ENCODE measurements around the gene HSF2BP.

Gene HSF2BP

DNA sequence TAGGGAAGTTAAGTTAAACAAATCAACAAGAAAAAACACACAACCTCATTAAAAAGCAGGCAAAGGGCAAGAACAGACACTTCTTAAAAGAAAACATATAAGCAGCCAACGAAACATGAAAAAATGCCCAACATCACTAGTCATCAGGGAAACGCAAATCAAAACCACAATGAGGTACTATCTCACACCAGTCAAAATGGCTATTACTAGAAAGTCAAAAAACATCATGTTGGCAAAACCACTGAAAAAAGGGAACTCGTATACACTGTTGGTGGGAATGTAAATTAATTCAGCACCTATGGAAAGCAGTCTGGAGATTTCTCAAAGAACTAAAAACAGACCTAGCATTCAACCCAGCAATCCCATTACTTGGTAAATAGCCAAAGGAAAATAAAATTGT is 51.1 kb downstream of the HSF2BP start:
- Mint-ChIP-seq H3K4me1 (peaks cover 33% of the 10 kb centered on the region), H3K36me3 (ENCODE audit: low read depth) (no peaks in the 10 kb centered on the region), H3K27ac (peak overlapping the region in 1 of 3 experiments; percentile 1), H3K27me3 (ENCODE audit: low read depth) (peaks cover 8% of the 10 kb centered on the region), H3K9me3 (peaks cover 4% of the 10 kb centered on the region), H3K4me3 (no peak overlapping the region)
- TF ChIP-seq CTCF (IDR thresholded peaks at IDR 0.05; ENCODE audit: unreplicated experiment in 3 of 3), result no peak

GRCh38 chr21:43605320-43606215 is 53.7 kb downstream of the HSF2BP start:
- H3K27ac Mint-ChIP-seq, result no peak overlapping the region

GRCh38 chr21:43604505-43605204 is 54.6 kb downstream of the HSF2BP start:
- Mint-ChIP-seq H3K36me3 (ENCODE audit: low read depth) (no peaks in the 10 kb centered on the region), H3K27me3 (ENCODE audit: low read depth) (no peaks in the 10 kb centered on the region), H3K4me1 (peaks cover 25% of the 10 kb centered on the region), H3K27ac (no peak overlapping the region), H3K9me3 (peaks cover 4% of the 10 kb centered on the region), H3K4me3 (no peak overlapping the region)
- TF ChIP-seq CTCF (IDR thresholded peaks at IDR 0.05; ENCODE audit: unreplicated experiment in 3 of 3), result no peak

More at GRCh38 chr21:43605320-43606215, 53.7 kb downstream of the HSF2BP start:
- TF ChIP-seq CTCF (IDR thresholded peaks at IDR 0.05; ENCODE audit: unreplicated experiment in 3 of 3), result no peak
- H3K4me3 Mint-ChIP-seq, result no peak overlapping the region
- H3K9me3 Mint-ChIP-seq, result peaks cover 4% of the 10 kb centered on the region
- H3K4me1 Mint-ChIP-seq, result peaks cover 25% of the 10 kb centered on the region
- no peaks in the 10 kb centered on the region for H3K36me3 Mint-ChIP-seq (ENCODE audit: low read depth)
- H3K27me3 Mint-ChIP-seq (ENCODE audit: low read depth), result no peaks in the 10 kb centered on the region

- no peaks in the 10 kb centered on the region for H3K27me3 Mint-ChIP-seq (ENCODE audit: low read depth)
- H3K4me3 Mint-ChIP-seq, result no peak overlapping the region
- H3K9me3 Mint-ChIP-seq, result peaks cover 4% of the 10 kb centered on the region
- no peak for TF ChIP-seq CTCF (IDR thresholded peaks at IDR 0.05; ENCODE audit: unreplicated experiment in 3 of 3)
- H3K27ac Mint-ChIP-seq, result no peak overlapping the region
- H3K4me1 Mint-ChIP-seq, result peaks cover 21% of the 10 kb centered on the region
- H3K36me3 Mint-ChIP-seq (ENCODE audit: low read depth), result no peaks in the 10 kb centered on the region
Measured at GRCh38 chr21:43603641-43604504, 55.4 kb downstream of the HSF2BP start.

DNA sequence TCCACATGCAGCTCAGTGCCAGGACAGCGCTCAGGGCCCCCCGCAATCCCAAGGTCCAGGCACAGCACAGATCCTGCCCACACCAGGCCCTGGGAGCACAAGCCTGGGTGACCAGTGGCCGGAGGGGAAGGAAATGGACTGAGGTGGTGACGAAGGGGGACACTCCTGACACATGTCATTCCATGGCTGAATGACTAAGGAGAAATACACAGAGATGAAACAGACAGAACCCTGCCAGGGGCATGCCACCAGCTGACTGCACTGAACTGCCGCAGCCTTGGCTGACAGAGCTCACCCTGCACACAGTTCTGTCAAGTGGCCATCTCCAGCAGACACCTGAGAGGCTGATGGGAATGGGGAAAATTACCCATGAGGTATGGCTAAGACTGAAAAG is 56.1 kb downstream of the HSF2BP start:
- no peaks in the 10 kb centered on the region for H3K36me3 Mint-ChIP-seq (ENCODE audit: low read depth)
- no peak overlapping the region for H3K4me3 Mint-ChIP-seq
- H3K27me3 Mint-ChIP-seq (ENCODE audit: low read depth), result no peaks in the 10 kb centered on the region
- no peak for TF ChIP-seq CTCF (IDR thresholded peaks at IDR 0.05; ENCODE audit: unreplicated experiment in 3 of 3)
- H3K4me1 Mint-ChIP-seq, result peaks cover 24% of the 10 kb centered on the region
- no peak overlapping the region for H3K27ac Mint-ChIP-seq
- peaks cover 4% of the 10 kb centered on the region for H3K9me3 Mint-ChIP-seq
